Putamen (tissue), 1 donor: ENCODE results near the gene FRAS1.
"Not testable (repeated sequence)": the region's sequence is repeated elsewhere in the genome, so short reads cannot be mapped to it uniquely, and the experiment has no call there.

Experiments used
- DNase-seq: peaks from one replicate; pipeline ENCODE4 v3.0.0-alpha.2; 2016; ENCODE audit warnings: low spot score

FRAS1 gene

DNA sequence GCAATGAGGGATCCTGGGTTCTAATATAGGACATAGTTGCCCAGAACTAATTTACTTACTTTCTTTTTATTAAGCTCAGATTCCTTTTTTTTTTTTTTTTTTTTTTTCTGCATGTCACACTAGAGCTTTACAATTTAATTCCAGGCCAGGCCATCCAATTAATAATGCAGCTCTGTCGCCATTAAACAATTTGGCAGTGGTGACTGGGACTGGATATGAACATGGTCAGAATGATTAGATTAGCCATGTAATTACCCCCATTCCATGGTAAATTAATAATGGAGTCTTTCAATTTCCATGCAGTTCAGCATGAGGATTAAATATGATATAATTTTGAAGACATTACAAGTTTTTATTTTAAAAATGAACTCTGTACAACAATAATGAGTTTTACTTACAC is 267.5 kb downstream of the FRAS1 start:
- no peak for DNase-seq

DNA sequence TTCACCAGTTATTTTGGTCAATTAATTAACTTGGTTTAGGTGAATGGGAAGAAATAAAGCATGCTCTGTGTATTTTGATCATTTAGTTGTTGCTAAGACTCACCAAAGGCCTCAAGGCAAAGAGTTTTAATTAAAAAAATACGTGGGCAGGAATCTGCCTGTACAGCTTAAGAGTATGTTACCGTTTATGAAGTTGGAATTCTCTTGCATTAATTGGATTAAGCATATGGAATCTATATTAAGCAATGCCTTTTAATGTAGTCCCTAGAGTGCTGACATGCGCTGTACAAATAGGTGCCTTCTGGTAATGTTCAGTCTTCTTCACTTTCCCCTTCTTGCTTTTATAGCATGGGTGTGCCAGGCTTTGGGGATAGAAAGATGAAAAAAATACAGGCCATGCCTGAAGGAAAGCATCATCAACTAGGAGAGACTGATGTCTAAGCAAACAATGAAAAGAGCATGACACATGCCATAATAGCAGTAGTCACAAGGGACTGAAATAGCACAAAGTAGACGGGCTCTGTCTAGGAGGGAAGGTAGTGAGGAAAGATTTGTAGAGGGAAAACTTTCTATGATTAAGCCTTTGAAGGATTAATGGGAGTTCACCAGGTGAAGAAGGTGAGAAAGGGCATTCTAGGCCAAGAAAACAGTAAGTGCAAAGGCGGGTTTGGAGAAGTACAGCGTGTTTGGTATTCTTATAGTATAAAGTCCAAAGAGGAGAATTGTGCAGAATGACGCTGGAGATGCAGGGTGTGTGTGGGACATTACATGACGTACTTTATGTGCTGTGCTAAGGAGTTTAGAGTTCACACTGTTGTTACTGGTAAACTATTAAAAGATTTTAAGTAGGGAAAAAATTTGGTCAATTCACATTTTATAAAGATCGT is 268.4 kb downstream of the FRAS1 start:
- no peak for DNase-seq

DNA sequence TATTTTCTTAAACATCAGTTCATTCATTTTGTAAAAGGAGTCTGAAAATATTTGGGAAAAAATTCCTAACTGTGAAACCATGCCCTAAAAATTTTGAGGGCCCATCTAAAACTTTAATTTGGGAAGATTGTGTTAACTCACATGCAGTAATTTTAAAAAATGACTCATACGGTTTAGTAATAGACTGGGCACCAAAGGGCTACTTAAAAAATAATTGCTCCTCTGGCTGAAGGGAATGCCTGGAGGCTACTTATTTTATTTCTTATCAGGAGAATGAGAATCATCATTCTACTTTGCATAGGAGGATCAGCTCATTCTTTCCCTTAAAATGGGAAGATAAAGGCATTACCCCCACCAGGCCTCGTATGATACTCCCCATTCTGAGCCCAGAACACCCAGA is 271.5 kb downstream of the FRAS1 start:
- DNase-seq = not testable (repeated sequence)

DNA sequence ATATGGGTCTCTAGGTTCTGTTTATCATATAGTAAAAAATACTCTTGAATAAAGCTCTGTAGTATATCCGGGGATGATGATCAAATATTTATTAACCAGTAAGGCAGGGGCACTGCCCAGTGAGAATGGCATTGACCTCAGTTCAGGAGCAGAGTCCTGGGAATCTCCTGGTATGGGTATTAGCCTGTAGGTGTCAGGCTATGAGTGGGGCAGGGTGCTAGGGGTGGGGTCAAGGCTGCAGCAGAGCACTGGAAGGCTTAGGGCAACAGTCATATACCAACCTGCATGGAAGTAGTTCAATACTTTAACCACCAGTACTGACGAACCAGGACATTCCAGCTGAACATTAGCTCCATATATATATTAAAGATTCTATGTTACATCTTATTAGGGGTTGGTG is 274.1 kb downstream of the FRAS1 start:
- DNase-seq = no peak

DNA sequence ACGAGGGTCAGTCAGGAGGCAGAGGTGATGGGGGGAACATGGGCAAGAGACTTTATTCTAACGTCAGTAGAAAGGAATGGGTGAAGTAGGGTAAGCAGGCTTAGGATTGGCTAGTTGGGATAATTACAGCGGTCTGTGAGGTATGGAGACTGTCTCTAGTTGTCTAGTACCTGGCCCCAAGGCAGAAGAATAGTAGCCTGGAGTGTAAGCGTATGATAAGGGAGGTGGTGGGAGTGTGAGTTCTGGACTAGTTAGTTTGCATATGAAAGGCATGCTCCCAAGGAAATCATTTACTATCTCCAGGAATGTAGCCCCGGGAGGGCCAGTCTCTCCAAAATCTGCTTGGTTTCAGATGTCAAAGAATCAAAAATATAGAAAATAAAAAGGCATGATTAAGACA is 274.8 kb downstream of the FRAS1 start:
- DNase-seq = no peak

DNA sequence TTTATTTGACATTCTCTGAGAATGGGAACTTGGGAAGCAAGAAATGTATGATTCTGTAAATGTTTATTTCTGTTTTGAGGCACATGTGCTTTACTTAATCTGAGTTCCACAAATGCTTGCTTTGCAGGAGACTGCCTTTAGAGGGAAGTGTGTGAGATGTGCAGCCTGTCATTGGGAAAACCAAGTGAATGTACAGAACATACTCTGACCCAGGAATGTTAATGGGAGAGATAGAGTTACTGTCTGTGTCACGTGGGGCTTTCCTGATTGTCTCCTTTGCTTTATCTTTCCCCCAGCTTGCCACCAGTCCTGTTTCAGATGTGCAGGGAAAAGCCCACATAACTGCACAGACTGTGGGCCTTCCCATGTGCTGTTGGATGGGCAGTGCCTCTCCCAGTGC is 275.9 kb downstream of the FRAS1 start:
- DNase-seq = no peak

DNA sequence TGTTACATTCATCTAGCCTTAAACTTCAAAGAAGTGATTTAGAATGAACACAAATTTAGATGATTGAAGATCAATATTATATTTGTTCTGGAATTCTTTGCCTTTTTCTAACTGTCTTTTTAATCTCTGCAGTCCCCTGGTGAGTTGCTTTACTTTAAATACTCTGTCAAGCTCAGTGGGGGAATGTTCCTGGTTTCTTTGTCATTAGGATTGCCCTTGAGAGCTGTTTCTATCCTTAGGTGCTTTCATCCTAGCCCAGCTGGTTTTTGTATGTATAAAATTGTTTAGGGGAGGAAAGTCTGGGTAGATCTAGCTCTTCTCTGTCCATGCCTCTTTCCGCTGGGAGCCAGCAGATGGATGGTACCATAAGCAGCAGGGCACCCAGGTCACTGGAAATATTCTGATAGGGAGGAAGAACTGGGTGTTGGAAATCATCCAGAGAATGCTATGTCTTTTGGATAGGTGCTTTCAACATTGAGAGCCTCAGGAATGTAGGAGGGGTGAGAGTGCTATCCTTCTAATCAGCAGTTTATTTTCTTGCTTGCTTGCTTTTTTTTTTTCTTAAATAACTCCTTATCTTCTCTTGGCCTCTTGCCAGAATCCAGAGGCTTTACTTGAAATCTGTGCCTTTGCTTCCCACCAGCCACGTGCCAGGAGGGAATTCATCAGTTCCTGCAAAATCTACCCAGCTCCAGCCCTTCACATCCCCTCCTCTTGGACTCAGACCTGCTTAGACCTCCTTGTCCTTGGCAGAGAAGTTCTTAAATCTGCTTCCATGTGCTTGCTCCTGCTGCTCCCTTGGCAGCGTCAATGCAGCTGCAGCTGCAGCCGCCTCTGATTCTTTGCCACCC is 279.2 kb downstream of the FRAS1 start:
- DNase-seq = no peak

DNA sequence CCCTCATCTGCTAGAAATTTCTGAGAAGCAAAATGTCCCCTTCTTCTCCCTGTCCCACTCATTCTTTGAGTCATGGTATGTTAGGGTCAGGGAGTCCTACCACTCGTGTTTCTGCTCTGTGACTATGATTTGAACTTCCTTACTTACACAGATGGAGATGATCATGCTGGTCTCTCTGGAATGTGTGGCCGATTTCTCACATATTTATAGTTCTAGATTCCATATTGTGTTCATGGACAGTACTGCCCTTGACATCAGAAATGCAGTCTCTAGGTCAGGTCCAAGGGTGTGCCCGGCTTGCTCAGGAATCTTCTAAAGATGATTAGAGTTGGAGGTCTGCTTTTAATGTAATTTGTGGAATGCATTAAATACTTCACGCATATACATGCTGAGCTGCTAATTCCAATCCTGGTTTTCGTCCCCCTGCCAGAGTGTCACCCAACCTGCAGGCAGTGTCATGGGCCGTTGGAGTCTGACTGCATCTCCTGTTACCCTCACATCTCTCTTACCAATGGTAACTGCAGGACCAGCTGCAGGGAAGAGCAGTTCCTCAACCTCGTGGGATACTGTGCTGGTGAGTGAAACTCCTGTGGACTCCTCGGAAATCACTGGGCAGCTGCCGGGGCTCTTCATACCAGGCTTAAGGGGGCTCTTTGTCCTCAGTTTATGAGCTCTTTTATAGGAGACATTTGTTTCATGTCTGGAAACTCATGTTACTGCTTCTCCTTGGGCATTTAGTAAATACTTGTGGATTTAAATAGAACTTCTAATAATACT is 280.3 kb downstream of the FRAS1 start:
- DNase-seq = no peak

DNA sequence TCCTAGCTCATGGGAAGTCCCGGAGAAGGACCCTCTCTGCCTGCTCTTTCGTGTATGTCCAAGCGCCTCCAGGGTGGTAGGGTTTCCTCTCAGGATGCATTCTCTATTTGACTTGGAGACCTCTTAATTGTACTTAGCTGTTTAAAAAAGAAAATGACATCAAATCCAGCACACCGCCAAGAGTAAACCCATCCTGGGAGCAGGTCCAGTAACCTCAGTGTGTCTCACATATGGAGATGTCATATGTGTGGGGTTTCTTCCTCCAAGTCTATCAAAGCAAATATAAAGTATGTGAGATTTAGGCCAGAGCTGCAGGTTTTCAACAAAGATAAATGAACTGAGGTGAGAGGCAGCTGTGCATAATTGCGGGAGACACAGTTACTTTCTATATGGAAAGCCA is 285.0 kb downstream of the FRAS1 start:
- no peak for DNase-seq

DNA sequence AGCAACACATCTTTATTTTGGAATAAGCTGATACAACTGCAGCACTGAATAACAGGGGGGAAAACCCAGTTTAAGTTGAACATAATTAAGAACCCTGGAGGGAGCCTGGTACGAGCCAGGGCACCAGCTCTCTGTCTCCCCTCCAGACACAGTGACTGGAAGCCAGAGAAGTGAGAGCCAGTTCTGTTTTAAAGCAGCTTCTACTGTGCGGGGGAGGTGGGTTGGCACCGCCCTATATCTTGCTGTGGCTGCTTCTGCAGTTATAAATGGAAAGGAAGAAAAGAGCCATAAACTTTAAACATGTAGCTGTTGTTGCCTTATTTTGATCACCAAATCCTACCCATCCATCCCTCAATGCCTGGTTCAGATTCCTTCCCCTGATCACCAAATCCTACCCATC is 286.6 kb downstream of the FRAS1 start:
- peak; percentile 24 for DNase-seq

DNA sequence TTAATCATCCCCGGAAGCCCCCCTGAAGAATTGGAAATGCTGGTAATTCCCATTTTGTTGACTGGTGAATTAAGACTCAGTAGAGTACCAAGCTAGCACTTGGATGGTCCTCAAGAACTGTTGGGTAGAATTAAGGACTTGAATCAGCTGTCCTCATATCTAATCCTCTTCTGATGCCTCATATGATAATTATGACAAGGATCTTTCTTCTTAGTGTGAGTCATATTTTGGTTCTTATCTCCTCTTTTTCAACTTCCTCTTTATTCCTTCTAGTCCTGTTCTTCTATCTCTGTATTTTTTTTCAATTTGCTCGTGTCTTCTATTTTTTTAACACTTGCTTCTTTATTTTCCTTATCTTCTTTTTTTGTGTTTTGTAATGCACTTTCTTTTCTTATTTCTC is 288.1 kb downstream of the FRAS1 start:
- DNase-seq = no peak

DNA sequence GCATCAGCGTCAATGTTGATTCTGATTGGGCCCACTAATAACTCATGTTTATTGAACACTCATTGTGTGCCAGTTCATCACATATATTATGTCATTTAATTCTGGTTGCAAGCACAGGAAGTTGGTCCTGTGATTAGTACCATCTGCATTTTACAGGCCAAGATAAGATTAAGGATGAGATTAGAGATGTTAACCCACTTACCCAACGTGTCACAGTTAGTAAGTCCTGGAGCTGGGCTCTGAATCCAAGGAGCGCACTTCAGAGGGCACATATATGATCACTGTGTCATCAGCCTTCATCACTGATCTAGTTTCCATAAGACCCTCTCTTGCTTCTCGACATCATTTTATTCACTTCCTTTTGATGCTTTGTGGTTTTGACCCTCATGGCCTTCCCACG is 289.1 kb downstream of the FRAS1 start:
- no peak for DNase-seq

DNA sequence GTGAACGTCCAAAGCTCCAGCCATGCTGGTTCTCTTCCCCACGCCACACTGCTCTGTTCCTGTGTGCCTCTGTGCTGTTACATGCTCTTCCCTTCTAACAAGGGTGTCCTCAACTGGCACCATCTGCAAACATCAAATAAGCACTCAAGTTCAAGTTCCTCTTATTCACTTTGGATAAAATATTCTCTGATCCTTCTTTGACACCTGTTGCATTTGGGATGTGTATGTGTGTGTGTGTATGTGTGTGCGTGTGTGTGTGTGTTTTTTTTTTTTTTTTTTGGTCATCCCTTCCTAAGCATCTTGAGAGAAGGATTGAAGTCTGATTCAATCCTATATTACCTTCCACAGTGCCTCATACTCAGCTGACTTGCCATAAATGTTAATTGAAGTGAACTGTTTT is 290.4 kb downstream of the FRAS1 start:
- DNase-seq = no peak

DNA sequence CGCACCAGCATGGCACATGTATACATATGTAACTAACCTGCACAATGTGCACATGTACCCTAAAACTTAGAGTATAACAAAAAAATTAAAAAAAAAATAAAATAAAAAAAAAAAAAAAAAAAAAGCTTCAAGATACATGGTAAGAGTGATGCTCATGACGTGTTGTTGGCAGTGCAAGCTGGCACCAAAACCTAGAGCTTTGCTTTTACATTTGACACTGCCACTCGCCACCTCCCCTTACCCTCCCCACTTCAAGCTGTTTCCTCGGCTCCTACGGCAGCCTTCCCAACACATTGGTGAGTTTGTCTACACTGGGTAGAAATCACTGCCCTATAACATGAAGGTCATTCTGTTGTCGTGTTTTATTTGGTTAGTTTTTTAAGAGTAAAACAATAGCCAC is 296.8 kb downstream of the FRAS1 start:
- no peak for DNase-seq

DNA sequence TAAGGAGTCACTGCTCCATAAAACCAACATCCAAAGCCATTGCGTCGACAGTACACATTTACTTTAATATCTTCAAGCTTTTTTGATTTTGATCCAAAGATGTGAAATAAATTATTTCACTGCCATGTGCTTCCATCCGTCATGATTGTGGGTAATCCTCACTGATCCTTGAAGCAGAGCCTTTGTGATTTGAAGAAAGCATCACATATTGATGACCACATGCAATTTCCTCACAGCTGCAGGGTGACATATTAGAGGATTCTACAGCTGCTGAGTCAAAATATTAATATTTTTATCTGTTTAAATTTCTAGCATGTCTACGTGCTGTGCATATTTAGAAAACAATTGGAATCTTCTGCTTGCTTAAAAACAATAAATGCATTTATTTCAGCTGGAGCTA is 297.7 kb downstream of the FRAS1 start:
- DNase-seq = no peak

DNA sequence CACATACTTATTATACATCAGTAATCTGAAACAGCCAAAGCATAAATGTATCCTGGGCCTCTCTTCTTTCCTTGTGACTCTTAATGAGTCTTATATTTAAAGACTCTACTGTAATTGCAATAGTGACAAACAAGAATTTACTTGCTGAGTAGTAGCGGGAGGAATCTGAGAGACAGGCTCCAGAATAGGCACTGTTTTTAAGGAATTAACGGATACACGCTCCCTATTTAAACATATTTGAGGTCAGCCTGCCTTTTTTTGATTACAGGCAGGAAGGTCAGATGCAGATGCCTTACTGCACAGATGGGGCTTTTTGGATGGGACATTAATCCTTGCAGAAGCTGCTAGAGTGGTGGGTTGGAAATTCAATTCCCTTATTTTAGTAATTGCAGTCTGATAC is 298.2 kb downstream of the FRAS1 start:
- DNase-seq = no peak

DNA sequence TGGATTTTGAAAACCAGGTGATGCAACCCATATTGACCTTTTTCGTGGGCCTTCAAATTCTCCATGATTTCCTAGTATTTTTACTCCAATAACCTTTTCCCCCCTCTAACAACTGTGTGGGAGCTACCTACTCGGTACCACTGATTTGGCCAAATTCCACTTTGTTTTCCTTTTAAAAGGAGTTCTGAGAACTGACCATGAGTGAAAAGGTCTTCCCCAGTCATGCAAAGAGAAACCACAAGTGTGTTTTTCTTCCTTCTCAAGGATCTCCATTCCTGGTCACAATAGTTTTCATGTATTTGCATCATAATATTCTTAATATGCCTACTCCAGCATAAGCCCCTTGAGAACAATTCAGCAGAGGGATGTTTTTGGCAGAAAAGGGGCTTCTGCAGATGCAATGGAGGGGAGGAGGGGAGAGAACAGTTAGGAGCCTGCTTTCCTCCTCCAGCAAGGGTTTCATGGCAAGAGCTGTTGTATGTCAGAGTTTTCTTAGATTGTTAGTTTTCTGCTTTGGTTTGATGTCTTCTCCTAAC is 299.2 kb downstream of the FRAS1 start:
- no peak for DNase-seq

DNA sequence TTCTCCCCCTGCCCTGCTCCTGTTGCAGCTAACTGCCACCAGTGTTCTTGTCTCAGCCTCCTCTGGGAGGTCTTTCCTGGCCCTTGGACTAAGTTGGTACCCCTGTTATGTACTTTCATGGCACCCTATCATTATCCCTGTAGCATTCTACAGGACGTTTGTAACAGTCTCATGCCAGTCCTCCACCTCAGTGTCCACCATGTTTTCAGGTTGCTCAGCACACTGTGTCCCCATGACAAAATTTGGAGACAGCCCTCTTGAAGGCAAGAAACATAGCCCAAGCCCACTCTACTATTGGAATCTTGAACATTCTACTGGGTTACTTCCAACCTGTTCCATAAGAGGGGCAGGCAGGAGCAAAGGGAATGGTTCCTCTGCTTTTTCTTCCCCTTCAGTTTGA is 300.0 kb downstream of the FRAS1 start:
- no peak for DNase-seq

DNA sequence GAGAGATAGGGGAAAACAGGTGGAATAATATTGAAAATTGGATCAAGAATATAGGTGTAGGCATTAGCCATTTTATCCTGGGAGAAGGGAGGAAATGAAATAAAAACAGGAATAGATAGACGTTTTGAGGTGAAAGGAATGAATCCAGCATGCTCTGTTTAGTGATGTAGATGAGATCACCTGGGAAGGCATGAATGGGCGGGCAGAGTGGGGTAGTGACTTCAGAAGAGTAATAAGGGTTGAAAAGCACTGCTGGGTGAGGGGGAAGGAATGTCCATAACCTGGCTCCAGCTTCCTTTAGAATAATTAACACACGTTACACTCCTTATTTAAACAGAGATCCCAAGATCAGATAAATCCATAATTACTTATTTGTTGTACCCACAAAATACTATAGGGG is 303.3 kb downstream of the FRAS1 start:
- DNase-seq = no peak

DNA sequence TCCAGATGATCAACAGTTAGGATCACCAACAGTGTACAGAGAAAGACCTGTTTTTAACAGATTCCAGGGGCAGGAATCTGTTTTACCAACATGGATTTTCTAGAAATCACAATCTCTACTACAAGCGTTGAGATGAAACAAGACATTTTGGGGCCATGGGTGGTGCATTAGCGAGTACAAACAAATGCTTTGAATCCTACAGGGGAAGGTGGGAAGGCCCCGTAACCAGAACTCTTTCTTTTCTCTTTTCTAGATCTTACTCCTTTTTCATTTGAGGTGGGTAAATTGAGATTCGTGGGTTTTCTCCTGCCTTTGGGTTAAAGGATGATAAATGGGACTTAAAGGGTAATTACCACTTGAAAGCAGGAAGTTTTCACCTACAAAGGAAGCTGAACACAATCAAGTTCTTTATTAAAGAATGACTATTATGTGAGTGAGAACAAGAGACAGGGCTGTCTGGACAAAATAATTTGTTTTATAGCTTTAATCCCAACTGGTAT is 304.5 kb downstream of the FRAS1 start:
- DNase-seq = no peak

DNA sequence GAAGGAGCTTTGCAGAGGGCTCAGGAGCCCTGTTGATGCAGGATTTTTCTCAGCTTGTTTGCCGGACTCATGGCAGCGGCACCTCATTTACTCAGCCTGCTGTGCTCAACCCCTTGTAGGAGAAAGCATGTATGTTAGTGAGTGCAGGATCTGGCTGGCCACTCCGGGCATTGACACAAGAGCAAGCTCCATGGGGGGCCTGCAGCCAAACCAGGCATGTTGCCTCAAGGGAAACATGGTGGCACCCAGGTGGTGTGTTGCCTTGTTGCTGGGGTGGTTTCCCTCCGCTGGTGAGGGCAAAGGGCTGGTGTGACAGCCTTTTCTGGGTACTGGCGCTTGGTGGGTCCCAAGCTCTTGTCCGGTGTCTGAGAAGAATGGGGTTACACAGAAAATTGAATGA is 305.2 kb downstream of the FRAS1 start:
- DNase-seq = no peak

DNA sequence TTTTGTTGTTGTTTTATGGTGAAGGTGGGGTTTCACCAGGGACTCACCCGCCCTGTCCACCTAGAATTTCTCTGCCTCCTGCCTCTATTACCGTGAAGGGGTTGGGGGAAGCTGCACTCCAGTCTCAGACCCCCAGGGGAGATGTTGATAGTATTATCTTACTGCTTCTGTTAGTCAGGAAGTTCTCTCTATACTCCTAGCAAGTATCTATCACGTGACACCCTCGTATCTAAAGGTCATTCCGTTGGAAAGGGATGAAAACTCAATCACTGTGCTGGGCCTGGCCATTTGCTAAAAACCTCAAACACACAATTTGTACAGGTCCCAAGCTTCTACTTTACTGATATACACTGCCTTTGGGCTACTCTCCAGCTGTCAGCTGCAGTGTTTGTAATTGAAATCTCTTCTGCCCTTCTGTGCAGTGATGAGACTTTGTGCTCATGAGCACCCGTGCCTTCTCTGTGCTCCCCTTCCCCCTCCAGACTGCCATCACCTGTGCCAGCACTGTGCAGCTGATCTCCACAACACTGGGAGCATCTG is 306.0 kb downstream of the FRAS1 start:
- DNase-seq = no peak
